ENCODE data around the gene ATRNL1. TPM values are rescaled to one million over a fixed set of nuclear protein-coding genes. Genes with fewer than 3 reads are reported as not detected.

ATRNL1 gene
- polyA plus RNA-seq, 3 donors, result not detected

- Mint-ChIP-seq H3K27me3 (ENCODE audit: low read depth in 3 of 3) (no peaks in the 10 kb centered on the region), H3K9me3 (peaks cover 0 to 4% (median 1%) of the 10 kb centered on the region in 7 donors), H3K27ac (no peak overlapping the region), H3K4me3 (no peak overlapping the region), H3K4me1 (no peaks in the 10 kb centered on the region), H3K36me3 (no peaks in the 10 kb centered on the region)
- Histone ChIP-seq H4K20me1 (ENCODE audit: insufficient read depth, low read length) (no peaks in the 10 kb centered on the region), H3K27me3 (ENCODE audit: control insufficient read depth in 2 of 2, insufficient read depth in 2 of 2, low read length in 2 of 2) (no peaks in the 10 kb centered on the region), H3K79me2 (ENCODE audit: insufficient read depth, low read length) (no peaks in the 10 kb centered on the region), H3K9me3 (replicated peaks in 1 of 2; ENCODE audit: control insufficient read depth in 1 of 2, insufficient read depth in 1 of 2, low read length in 2 of 2) (no peaks in the 10 kb centered on the region), H3K4me1 (ENCODE audit: control insufficient read depth in 1 of 2, insufficient read depth in 2 of 2, low read length in 2 of 2) (no peaks in the 10 kb centered on the region), H3K27ac (ENCODE audit: low read depth in 1 of 2, low read length in 2 of 2) (no peak overlapping the region), H3K4me2 (replicated peaks; ENCODE audit: extremely low read depth, low read length, poor library complexity, severe bottlenecking) (no peak overlapping the region), H3K4me3 (replicated peaks in 1 of 3; ENCODE audit: low read depth in 2 of 3, low read length in 3 of 3) (no peak overlapping the region), H3K36me3 (replicated peaks in 1 of 2; ENCODE audit: control insufficient read depth in 1 of 2, insufficient read depth in 2 of 2, low read length in 2 of 2) (no peaks in the 10 kb centered on the region), H3K9ac (ENCODE audit: insufficient read depth, low read length, poor library complexity, severe bottlenecking) (no peak overlapping the region), H2AFZ (ENCODE audit: insufficient read depth, low read depth, low read length, poor library complexity, severe bottlenecking) (no peak overlapping the region)
- intact Hi-C loops (cut with micrococcal nuclease), result no loop called here
- no CpG with 5 or more reads among the region's 3 CpGs for WGBS (ENCODE audit: insufficient coverage)
- TF ChIP-seq CTCF (IDR thresholded peaks at IDR 0.05), result no peak
- no peak for DNase-seq
These were observed 126.0 kb downstream of the ATRNL1 start for GRCh38 chr10:115219203-115219602.

GRCh38 chr10:115222039-115222438, 128.9 kb downstream of the ATRNL1 start:
- H3K27me3 Mint-ChIP-seq (ENCODE audit: low read depth in 3 of 3), result no peaks in the 10 kb centered on the region
- no peak overlapping the region for H3K27ac Mint-ChIP-seq
- H3K27ac ChIP-seq (ENCODE audit: low read depth in 1 of 2, low read length in 2 of 2), result no peak overlapping the region
- H3K9ac ChIP-seq (ENCODE audit: insufficient read depth, low read length, poor library complexity, severe bottlenecking), result no peak overlapping the region
- H3K4me3 ChIP-seq (replicated peaks in 1 of 3; ENCODE audit: low read depth in 2 of 3, low read length in 3 of 3), result no peak overlapping the region
- H3K9me3 Mint-ChIP-seq, result peaks cover 0 to 5% (median 1%) of the 10 kb centered on the region in 7 donors
- H3K9me3 ChIP-seq (replicated peaks in 1 of 2; ENCODE audit: control insufficient read depth in 1 of 2, insufficient read depth in 1 of 2, low read length in 2 of 2), result no peaks in the 10 kb centered on the region
- no peak for DNase-seq
- no peak for TF ChIP-seq CTCF (IDR thresholded peaks at IDR 0.05)
- intact Hi-C loops (cut with micrococcal nuclease), result no loop called here
- H4K20me1 ChIP-seq (ENCODE audit: insufficient read depth, low read length), result no peaks in the 10 kb centered on the region
- no peaks in the 10 kb centered on the region for H3K36me3 Mint-ChIP-seq
- no peak overlapping the region for H3K4me3 Mint-ChIP-seq
- H3K79me2 ChIP-seq (ENCODE audit: insufficient read depth, low read length), result no peaks in the 10 kb centered on the region
- H3K4me1 Mint-ChIP-seq, result no peaks in the 10 kb centered on the region
- H2AFZ ChIP-seq (ENCODE audit: insufficient read depth, low read depth, low read length, poor library complexity, severe bottlenecking), result no peak overlapping the region
- no peaks in the 10 kb centered on the region for H3K36me3 ChIP-seq (replicated peaks in 1 of 2; ENCODE audit: control insufficient read depth in 1 of 2, insufficient read depth in 2 of 2, low read length in 2 of 2)
- H3K27me3 ChIP-seq (ENCODE audit: control insufficient read depth in 2 of 2, insufficient read depth in 2 of 2, low read length in 2 of 2), result no peaks in the 10 kb centered on the region
- H3K4me1 ChIP-seq (ENCODE audit: control insufficient read depth in 1 of 2, insufficient read depth in 2 of 2, low read length in 2 of 2), result no peaks in the 10 kb centered on the region
- H3K4me2 ChIP-seq (replicated peaks; ENCODE audit: extremely low read depth, low read length, poor library complexity, severe bottlenecking), result no peak overlapping the region

Data from CD14-positive monocyte (primary cell).